Activated effector memory CD4-positive, alpha-beta T cell treated with Interleukin-2 at 50 U/mL for 16 hours (primary cell): Measurements from ENCODE around the gene C1orf185.
"Not testable (repeated sequence)": the region's sequence is repeated elsewhere in the genome, so short reads cannot be mapped to it uniquely, and the experiment has no call there.

Experiments used
- DNase-seq: peaks from one replicate; pipeline ENCODE4 v3.0.0-alpha.2; 2020

C1orf185 gene

DNA sequence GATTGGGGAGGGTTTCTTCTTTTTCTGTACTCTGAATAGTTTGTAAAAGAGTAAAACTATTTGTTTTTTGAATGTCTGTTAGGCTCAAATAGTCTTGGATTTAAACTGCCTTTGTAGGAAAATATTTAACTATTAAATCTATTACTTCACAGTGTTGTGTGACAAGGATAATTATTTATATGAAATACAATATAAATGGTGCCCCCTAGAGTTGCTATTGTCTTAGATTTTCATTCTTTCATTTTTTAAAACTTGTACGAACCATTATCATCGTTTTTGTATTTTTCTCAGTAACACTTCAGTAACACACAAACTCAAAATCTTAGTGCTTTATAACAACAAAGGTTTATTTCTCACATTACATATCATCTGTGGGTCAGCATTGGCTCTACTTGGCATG lies 37.4 kb downstream of the C1orf185 start:
- DNase-seq, result no peak

DNA sequence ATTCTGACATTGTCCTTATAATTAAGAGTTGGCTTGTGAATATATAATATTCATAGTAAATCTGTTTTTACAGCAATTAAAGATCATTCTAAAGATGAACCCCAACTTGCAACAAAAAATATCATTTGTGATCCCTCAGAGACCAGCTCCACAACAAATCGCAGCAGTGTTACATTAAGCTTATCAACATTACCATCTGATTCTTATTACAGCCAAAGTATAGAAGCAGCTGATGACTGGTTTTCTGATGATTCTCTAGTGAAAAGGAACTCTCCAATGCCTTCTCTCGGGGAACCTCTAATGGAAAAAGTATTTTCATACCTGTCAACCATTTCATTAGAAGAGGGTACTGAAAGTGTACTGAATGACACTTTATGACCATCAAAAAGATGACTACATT lies 45.4 kb downstream of the C1orf185 start:
- no peak for DNase-seq

DNA sequence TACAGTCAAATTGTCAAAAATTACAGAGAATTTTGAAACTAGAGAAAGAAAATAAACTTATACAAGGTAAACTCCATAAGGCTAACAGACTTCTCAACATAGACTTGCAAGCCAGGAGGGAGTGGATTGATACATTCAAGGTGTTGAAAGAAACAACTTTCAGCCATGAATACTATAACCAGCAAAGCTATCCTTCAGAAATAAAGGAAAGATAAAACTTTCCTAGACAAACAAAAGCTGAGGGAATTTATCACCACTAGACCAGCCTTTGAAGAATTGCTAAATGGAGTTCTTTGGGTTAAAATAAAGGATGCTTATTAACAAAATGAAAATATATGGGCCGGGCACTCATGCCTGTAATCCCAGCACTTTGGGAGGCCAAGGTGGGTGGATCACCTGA lies 52.7 kb downstream of the C1orf185 start:
- no peak for DNase-seq

DNA sequence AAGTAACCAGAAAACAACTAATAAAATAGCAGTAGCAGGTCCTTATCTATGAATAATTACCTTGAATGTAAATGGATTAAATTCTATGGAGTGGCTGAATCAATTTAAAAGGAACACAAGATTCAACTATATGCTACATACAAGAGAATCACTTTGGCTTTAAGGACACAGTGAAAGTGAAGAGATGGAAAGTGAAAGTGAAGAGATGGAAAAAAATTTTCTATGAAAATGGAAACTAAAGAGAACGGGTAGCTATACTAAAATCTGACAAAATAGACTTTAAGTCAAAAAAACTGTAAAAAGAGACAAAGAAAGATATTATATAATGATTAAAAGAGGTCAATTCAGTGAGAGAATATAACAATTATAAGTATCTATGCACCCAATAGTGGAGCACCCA lies 54.7 kb downstream of the C1orf185 start:
- DNase-seq, result no peak

DNA sequence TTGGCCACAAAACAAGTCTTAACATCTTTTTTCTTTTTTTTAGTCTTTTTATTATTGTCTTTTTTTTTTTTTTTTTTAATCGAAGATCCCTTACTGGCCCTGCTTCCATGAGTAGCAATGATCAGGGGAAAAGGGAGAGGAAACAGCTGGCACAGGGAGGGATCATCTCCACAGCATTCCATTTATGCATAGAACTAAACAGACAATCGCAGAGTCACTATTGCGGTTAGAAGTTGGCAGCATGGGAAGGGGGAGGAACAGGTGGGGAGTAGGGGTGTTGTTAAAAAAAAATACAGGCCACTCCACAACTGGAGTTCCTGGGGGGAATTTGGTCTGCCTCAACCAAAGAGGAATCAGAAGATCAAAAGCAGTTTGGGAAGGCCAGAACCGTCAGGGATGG lies 55.4 kb downstream of the C1orf185 start:
- DNase-seq, result no peak

DNA sequence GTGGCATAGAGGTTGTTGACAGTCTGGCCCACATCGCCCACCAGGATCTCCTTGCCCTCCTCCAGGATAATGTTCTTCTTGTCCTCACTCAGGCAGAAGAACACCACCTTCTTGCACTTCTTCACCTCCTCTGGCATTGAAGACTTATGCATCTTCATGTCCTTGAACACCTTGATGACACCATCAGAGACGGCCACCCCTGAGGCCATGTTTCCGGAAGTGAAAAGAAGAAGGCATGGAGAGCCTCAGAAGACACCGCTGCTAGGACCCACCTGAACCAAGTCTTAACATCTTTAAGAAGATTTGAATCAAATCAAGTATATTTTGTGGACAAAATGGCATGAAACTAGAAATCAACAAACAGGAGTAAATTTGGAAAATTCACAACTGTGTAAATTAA lies 56.2 kb downstream of the C1orf185 start:
- DNase-seq, result no peak

DNA sequence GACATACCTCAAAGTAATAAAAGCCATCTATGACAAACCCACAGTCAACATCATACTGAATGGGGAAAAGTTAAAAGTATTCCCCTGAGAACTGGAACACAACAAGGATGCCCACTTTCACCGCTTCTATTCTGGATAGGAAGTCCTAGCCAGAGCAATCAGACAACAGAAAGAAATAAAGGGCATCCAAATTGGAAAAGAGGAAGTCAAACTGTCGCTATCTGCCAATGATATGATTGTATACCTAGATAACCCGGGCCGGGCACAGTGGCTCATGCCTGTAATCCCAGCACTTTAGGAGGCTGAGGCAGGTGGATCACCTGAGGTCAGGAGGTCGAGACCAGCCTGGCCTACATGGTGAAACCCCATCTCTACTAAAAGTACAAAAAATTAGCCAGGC lies 60.5 kb downstream of the C1orf185 start:
- DNase-seq, result not testable (repeated sequence)

DNA sequence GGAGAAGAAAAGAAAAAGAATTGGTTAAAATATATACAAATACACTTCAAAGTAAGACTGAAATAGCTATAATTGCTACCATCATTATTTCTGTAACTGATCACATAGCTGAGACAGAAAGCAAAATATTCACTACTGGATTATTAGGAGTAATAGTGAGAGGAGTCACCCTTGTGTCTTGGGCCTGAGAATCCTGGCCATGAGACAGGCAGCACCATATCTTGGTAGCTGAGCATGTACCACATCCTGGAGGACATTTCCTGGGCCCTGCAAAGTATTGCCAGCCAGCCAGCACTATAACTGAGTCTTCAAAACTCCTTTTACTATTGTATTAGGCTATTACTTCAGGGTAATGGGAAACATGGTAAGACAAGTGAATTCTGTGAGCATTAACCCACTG lies 63.5 kb downstream of the C1orf185 start:
- no peak for DNase-seq

DNA sequence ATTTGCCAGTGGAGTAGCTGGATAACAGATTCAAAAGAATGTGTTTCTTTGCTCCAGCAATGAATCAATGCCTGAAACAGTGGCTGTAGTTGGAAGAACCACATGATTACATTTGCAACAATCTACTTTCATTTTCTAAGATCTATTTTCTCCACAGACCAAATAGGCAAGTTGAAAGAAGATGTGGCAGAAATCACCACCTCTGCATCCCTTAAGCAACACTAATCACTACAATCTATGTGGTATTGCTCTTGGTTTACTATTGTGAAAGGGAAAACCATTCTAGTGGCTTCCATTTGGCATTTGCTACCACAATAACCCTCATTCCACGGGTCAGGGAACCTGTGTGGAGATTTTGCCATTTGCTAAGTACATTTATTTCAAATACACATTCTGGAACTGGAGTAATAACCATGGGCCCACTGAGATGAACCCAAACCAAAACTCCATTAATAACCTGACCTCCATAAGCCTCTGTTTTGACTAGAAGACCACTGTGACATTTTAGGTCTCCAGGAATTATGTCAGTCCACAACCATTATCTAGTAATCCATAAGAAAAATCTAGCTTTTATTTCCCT lies 66.3 kb downstream of the C1orf185 start:
- no peak for DNase-seq

DNA sequence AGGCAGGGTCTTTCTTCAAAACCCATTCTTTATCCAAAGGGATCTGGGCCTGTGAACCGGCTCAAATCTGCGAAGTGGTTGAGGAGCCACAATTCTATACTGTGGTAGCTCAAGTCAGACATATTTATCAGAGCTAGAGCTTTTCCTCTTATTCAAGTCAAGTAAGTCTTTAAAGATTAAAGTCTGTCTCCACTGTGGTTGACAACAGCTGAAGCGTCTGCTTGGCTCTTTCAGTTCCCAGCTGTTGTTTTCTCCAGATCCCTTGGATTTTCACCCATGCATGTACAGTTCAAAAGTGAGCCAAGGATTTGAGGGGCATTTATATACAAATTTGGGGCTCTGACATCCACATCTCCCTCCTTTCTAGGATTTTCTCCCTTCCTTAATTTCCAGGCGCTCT lies 66.9 kb downstream of the C1orf185 start:
- no peak for DNase-seq

DNA sequence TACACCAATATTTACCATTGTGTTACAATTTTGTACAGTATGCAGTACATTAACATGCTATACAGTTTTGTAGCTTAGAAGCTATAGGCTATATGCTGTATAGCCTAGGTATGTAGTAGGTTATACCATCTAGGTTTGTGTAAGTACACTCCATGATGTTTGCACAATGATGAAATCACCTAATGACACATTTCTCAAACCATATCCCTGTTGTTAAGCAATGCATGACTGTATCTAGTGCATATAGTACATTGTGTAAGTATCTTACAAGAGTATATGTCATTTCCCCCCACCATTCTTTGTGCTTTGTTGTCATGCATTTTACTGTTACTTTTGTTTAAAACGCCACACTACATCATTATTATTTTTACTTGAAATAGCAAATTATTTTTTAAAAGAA lies 68.3 kb downstream of the C1orf185 start:
- DNase-seq, result no peak

DNA sequence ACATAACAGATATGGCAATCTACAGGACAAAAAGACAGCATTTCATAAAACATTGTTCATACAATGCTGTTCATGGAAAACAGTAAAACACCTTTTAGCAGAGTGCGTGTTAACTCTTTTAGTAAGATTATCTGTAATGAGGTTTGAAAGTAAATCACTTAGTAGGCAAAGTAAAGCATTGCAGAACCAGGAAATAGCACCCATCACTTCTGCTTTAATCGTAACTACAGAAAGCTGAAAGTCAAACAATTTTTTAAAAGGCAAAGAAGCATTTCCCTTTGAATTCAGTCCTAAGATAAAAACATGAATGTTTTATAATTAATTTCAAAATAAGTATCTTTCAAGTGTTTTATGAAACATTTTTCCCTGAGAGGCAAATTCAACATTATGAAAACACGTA lies 70.8 kb downstream of the C1orf185 start:
- no peak for DNase-seq

DNA sequence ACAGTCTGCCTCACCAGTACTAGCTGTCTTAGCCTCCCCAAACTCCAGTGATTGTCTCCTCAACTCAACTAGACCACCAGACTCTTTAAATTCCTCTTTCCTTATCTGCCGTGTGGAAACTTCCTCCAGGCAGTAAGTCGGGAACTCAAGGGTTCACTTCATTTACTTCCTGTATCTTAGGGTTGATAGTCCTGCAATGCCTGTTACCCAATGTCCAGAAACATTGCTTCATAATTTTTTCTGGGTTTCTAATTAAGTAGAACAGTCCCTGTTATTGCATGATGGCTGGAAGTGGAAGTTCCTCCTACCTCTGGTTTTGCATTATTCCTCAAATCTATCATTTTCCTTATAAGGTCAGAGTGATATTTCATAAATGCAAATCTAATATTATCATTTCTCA lies 73.2 kb downstream of the C1orf185 start:
- no peak for DNase-seq

DNA sequence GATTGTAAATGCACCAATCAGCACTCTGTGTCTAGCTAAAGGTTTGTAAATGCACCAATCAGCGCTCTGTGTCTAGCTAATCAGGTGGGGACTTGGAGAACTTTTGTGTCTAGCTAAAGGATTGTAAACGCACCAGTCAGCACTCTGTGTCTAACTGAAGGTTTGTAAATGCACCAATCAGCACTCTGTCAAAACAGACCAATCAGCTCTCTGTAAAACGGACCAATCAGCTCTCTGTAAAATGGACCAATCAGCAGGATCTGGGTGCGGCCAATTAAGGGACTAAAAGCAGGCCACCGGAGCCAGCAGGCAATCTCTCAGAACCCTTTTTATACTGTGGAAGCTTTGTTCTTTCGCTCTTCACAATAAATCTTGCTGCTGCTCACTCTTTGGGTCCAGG lies 76.0 kb downstream of the C1orf185 start:
- not testable (repeated sequence) for DNase-seq

DNA sequence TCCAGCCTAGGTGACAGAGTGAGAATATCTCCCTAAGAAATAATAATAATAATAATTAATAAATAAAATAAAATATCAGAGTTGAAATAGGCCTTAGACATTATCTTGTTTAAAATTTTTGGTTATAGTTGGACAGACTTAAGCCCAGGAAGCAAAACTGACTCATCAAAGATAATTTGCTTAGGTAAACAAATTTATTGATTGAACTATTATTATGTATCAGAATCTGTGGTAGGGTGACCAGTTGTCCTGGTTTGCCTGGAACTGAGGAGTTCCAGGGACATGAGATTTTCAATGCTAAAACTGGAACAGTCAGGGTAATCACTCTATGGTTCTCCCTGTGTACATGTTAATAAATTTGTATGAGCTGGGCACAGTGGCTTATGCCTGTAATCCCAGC lies 86.2 kb downstream of the C1orf185 start:
- no peak for DNase-seq

DNA sequence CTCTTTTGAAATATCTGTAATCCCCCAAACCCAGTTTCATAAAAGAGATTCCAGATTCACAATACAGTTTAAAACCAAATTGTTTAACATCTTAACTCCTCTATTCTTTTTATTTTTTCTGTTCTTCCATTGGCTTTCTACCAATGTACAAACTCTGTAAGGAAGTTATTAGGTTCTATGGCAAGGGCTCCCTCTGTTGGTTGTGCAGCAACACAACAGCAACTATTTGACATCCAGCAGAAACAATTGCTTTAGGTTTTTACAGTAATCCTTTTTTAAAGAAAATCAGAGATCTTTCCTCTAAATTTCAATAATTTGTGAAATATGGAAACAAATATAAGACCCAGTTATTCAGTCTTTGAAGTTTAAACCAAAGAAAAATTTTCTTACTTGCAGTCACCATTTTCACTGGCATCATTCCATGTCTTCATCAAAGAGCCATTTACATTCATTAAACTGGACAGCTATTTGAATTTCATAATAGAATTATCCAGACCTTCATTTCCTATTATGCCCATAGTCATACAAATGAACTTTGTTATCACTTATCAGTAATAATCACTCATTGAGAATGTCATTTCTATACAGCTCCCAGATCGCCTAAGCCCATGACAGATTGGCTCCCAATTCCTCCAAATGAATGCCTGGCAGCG lies 87.5 kb downstream of the C1orf185 start:
- DNase-seq, result no peak

DNA sequence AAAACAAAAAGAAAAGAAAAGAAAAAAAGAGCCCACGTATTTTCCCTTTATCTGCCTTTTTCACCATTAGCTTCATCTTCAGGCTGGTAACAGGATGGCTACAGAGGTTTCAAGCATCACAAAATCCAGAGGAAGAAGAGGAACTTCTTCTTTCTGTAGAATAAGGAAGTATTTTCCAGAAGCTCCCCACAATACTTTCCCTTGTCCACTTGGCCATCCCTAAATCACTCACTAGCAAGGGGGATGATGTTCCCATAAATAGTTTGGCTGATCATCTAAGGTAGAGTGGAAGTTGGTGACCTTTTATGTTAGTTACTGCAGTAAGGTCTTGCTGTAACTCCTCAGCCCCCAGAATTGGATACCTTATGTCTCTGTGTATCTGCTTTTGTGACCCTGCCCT lies 88.9 kb downstream of the C1orf185 start:
- no peak for DNase-seq

DNA sequence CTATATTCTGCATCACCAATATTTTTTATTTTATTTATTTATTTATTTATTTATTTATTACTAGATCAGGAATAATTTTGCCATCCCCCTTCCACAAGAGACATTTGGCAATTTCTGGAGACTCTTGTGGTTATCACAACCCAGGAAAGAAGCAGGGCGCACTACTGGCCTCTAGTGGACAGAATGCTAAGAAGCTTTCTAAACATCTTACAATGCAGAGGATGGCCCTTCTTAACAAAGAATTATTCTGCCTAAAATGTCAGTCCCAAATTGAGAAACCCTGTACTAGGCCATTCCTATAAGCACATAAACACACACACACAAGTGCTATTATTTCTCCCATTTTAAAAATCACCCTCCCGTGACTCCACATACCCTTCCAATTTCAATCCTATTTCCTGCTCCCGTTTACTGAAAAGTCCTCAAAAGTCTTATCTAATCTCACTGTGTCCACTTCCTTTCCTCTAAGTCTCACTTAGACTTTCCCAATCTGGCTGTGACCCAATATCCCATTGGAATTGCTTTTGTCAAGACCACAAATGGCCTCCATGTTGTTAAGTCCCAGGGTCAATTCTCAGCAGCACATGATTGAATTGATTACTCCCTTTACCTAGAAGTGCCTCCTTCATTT lies 90.3 kb downstream of the C1orf185 start:
- DNase-seq, result peak; percentile 2

DNA sequence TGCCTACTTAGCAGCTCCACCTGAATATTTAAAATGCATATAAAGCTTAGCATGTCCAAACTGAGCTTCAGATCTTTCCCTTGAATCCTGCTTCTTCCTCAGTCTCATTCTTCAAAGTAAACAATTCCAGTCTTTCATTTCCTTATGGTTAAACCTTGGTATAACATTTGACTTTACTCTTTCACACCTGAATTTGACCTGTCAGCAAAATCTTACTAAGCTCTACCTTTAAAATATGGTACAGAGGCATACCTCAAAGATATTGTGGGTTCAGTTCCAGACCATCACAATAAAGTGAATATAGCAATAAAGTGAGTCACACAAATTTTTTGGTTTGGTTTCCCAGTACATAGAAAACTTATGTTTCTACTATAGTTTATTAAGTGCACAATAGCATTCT lies 91.5 kb downstream of the C1orf185 start:
- no peak for DNase-seq
